ENCODE results near the gene SMC1B. TPM values are rescaled to one million over a fixed set of nuclear protein-coding genes. Genes with fewer than 3 reads are reported as not detected.

SMC1B gene
- polyA plus RNA-seq, 2 of the 4 experiments (the other 2 are of a cell fraction) = 0.03 TPM; not detected in 1

GRCh38 chr22:45317551-45318167, 95.7 kb downstream of the SMC1B start:
- ATAC-seq (peak; percentile 50 to 78; a peak in 4 of 6 replicates), DNase-seq (ENCODE audit: low read depth in 1 of 2, low spot score in 1 of 2) (peak in 1 of 2 experiments; percentile 28), FAIRE-seq (no peak)
- POLR2A ChIA-PET = no interaction called here
- no peak overlapping the region for H3K4me2 ChIP-seq
- no peak overlapping the region for H3K27ac ChIP-seq
- WGBS (ENCODE audit: missing lambda C conversion rate) = 83% methylated on average over 19 of the region's 19 CpGs
- TF ChIP-seq RAD21 (conservative IDR thresholded peaks at IDR 0.05 in 1 of 2, IDR thresholded peaks at IDR 0.05 in 1 of 2) (0 out of 5 replicates have a peak, but pooled peaks of 1 of the 2 experiments have one; percentile 4), ZNF302 (CRISPR knock-in tag; IDR thresholded peaks at IDR 0.05) (no peak), CEBPB (IDR thresholded peaks at IDR 0.05) (no peak), HEYL (CRISPR knock-in tag; IDR thresholded peaks at IDR 0.05) (no peak)
- TF ChIP-seq, protein P1, sequence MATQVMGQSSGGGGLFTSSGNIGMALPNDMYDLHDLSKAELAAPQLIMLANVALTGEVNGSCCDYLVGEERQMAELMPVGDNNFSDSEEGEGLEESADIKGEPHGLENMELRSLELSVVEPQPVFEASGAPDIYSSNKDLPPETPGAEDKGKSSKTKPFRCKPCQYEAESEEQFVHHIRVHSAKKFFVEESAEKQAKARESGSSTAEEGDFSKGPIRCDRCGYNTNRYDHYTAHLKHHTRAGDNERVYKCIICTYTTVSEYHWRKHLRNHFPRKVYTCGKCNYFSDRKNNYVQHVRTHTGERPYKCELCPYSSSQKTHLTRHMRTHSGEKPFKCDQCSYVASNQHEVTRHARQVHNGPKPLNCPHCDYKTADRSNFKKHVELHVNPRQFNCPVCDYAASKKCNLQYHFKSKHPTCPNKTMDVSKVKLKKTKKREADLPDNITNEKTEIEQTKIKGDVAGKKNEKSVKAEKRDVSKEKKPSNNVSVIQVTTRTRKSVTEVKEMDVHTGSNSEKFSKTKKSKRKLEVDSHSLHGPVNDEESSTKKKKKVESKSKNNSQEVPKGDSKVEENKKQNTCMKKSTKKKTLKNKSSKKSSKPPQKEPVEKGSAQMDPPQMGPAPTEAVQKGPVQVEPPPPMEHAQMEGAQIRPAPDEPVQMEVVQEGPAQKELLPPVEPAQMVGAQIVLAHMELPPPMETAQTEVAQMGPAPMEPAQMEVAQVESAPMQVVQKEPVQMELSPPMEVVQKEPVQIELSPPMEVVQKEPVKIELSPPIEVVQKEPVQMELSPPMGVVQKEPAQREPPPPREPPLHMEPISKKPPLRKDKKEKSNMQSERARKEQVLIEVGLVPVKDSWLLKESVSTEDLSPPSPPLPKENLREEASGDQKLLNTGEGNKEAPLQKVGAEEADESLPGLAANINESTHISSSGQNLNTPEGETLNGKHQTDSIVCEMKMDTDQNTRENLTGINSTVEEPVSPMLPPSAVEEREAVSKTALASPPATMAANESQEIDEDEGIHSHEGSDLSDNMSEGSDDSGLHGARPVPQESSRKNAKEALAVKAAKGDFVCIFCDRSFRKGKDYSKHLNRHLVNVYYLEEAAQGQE (IDR thresholded peaks at IDR 0.05) = no peak
- CTCF ChIA-PET = interaction anchor here (1.4 to 1.5 kb wide), 3 partner anchors 18 to 29 kb away, joined by 3 to 5 read pairs (median 3); no protein-coding TSS in a partner anchor
- H3K4me3 ChIP-seq = no peak overlapping the region
- no peaks in the 10 kb centered on the region; the same call in 2 of the 3 replicates for H3K4me1 ChIP-seq
- no peaks in the 10 kb centered on the region for H3K9me3 ChIP-seq

DNA sequence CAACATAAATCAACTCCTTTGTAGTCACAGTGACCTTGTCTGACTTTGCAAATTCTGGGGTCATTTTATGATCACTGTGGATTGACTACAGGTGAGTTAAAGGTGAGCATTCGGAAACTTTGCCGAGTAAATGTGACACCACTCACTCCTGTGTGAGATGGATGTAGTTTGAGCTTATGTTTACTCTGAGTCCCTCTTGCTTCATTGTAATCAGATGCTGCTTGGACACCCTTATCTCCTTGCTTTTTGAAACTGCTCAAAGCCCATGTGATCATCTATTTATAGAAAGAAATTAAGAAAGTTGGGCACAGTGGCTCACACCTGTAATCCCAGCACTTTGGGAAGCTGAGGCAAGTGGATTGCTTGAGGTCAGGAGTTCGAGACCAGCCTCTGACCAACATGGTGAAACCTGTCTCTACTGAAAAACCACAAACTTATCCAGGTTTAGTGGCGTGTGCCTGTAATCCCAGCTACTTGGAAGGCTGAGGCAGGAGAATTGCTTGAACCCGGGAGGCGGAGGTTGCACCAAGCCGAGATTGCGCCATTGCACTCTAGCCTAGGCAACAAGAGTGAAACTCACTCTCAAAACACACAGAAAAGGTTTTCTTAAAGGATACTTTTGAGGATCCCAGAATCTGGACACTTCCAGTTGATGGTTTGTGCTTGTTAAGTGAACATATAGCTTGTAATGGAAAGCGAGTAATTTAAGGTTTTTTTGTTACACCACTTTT, 96.4 kb downstream of the SMC1B start:
- no peak overlapping the region for H3K4me2 ChIP-seq
- 97% methylated on average over 9 of the region's 9 CpGs for WGBS (ENCODE audit: missing lambda C conversion rate)
- no peak overlapping the region for H3K27ac ChIP-seq
- TF ChIP-seq EP300 (IDR thresholded peaks at IDR 0.05) (no peak), FOSL2 (IDR thresholded peaks at IDR 0.05) (no peak), FOSL2 (CRISPR knock-in tag; IDR thresholded peaks at IDR 0.05) (no peak), CHD2 (IDR thresholded peaks at IDR 0.05; ENCODE audit: low read length, partially characterized antibody) (no peak), TFCP2L1 (CRISPR knock-in tag; IDR thresholded peaks at IDR 0.05) (no peak), FOXS1 (CRISPR knock-in tag; IDR thresholded peaks at IDR 0.05) (no peak), SREBF2 (IDR thresholded peaks at IDR 0.05) (no peak), NPAS2 (CRISPR knock-in tag; IDR thresholded peaks at IDR 0.05; ENCODE audit: borderline replicate concordance) (no peak), JUN (IDR thresholded peaks at IDR 0.05) (no peak), JUNB (IDR thresholded peaks at IDR 0.05) (no peak), HOXB5 (CRISPR knock-in tag; IDR thresholded peaks at IDR 0.05) (no peak), HDAC2 (IDR thresholded peaks at IDR 0.05) (no peak), MAFK (IDR thresholded peaks at IDR 0.05; ENCODE audit: partially characterized antibody) (no peak), ELK1 (IDR thresholded peaks at IDR 0.05; ENCODE audit: low read depth, low read length) (no peak), CBX8 (IDR thresholded peaks at IDR 0.05) (no peak), RARB (CRISPR knock-in tag; IDR thresholded peaks at IDR 0.05) (no peak), CBX2 (IDR thresholded peaks at IDR 0.05; ENCODE audit: borderline replicate concordance, low read depth) (no peak), FOSB (CRISPR knock-in tag; IDR thresholded peaks at IDR 0.05) (no peak)
- TF ChIP-seq, protein P2, sequence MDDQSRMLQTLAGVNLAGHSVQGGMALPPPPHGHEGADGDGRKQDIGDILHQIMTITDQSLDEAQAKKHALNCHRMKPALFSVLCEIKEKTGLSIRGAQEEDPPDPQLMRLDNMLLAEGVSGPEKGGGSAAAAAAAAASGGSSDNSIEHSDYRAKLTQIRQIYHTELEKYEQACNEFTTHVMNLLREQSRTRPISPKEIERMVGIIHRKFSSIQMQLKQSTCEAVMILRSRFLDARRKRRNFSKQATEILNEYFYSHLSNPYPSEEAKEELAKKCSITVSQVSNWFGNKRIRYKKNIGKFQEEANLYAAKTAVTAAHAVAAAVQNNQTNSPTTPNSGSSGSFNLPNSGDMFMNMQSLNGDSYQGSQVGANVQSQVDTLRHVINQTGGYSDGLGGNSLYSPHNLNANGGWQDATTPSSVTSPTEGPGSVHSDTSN (IDR thresholded peaks at IDR 0.05) = no peak
- no peak for DNase-seq (ENCODE audit: low read depth in 1 of 2, low spot score in 1 of 2)
- FAIRE-seq = no peak
- no peak for ATAC-seq
- CTCF ChIA-PET = interaction anchor here (1.4 to 1.5 kb wide), 3 partner anchors 17 to 30 kb away, joined by 3 to 5 read pairs (median 3); no protein-coding TSS in a partner anchor
- H3K4me1 ChIP-seq = no peaks in the 10 kb centered on the region; the same call in 2 of the 3 replicates
- no peak overlapping the region for H3K4me3 ChIP-seq
- H3K9me3 ChIP-seq = no peaks in the 10 kb centered on the region
- POLR2A ChIA-PET = no interaction called here

Data from A549 (cell line).